Natural killer cell (primary cell): ENCODE data around the gene C20orf202. TPM values are rescaled to one million over a fixed set of nuclear protein-coding genes. Genes with fewer than 3 reads are reported as not detected.

ENCODE experiments used
- ATAC-seq, 3 donors: fragments of 150-1000 bp in 2 of 3; fragments of 200-7000 bp in 1 of 3; cut with Tn5 transposase; 1 replicate in 1 of 3; 2 replicates in 2 of 3; pipeline ENCODE4 v1.10.0; 2021; ENCODE audit warnings: mild to moderate bottlenecking in 2 of 3, moderate library complexity in 2 of 3
- DNase-seq, 2 donors: peaks; one replicate each; pipeline versions ENCODE4 v3.0.0 to v3.0.0-alpha.2; 2013 to 2021; ENCODE audit warnings: mixed read lengths in 1 of 2
- H3K27ac ChIP-seq: one replicate; pipeline ENCODE4 v1.5.1; 2013; ENCODE audit warnings: mild to moderate bottlenecking, low read length
- H3K27me3 ChIP-seq: one replicate; pipeline ENCODE4 v1.6.1; 2013; ENCODE audit warnings: low read length; ENCODE audit not compliant: control insufficient read depth, insufficient read depth
- H3K36me3 ChIP-seq: one replicate; pipeline ENCODE4 v1.6.1; 2013; ENCODE audit warnings: low read length; ENCODE audit not compliant: control insufficient read depth, insufficient read depth
- H3K4me1 ChIP-seq: one replicate; pipeline ENCODE4 v1.6.1; 2013; ENCODE audit warnings: low read length; ENCODE audit not compliant: control insufficient read depth, insufficient read depth
- H3K4me3 ChIP-seq: one replicate; pipeline ENCODE4 v1.5.1; 2013; ENCODE audit warnings: low read length
- H3K9me3 ChIP-seq: one replicate; pipeline ENCODE4 v1.6.1; 2013; ENCODE audit warnings: low read length; ENCODE audit not compliant: control insufficient read depth, insufficient read depth
- H3K27ac Mint-ChIP-seq, 2 donors: one replicate each; pipeline ENCODE4 v1.8.0; 2022; ENCODE audit warnings: mild to moderate bottlenecking in 2 of 2, mixed read lengths in 2 of 2, moderate library complexity in 1 of 2
- H3K27me3 Mint-ChIP-seq, 2 donors: one replicate each; pipeline ENCODE4 v1.8.0; 2022; ENCODE audit warnings: low read depth in 2 of 2, mixed read lengths in 2 of 2
- H3K36me3 Mint-ChIP-seq: one replicate; pipeline ENCODE4 v1.8.0; 2022; ENCODE audit warnings: mixed read lengths
- H3K4me1 Mint-ChIP-seq, 2 donors: one replicate each; pipeline ENCODE4 v1.8.0; 2022; ENCODE audit warnings: mixed read lengths in 2 of 2
- H3K4me3 Mint-ChIP-seq: one replicate; pipeline ENCODE4 v1.8.0; 2022; ENCODE audit warnings: mild to moderate bottlenecking, moderate library complexity, mixed read lengths
- H3K9me3 Mint-ChIP-seq, 2 donors: one replicate each; pipeline ENCODE4 v1.8.0; 2022; ENCODE audit warnings: mixed read lengths in 2 of 2
- WGBS: methylation state at CpG from one replicate; pipeline ENCODE4 v1.1.7; 2013; ENCODE audit warnings: missing lambda C conversion rate; ENCODE audit not compliant: insufficient coverage; 5-methylcytosine and 5-hydroxymethylcytosine counted together
- intact Hi-C: fragments of 100-400 bp; cut with micrococcal nuclease; formaldehyde crosslinking; loops from one replicate; pipeline ENCODE4 v1.14.2; 2022
- total RNA-seq, 4 donors: library from RNA; stranded (reverse); fragments of 120-200 nt in 1 of 4; gene quantifications; one replicate each; pipeline versions ENCODE4 v1.2.3 to v1.2.4, GENCODE V29; 2013 to 2022
- TF ChIP-seq, protein P1 (sequence below): fragments of 200-600 bp; IDR thresholded peaks from one replicate; pipeline ENCODE4 v1.8.0; 2022; ENCODE audit warnings: antibody characterized with exemption

C20orf202 gene
- total RNA-seq, 3 donors from 2014 or later (not counting 1 experiment from before 2014, with no cell fraction given): 0.16 to 0.75 (median 0.60) TPM

- H3K36me3 ChIP-seq: no peaks in the 10 kb centered on the region
- H3K4me1 Mint-ChIP-seq: peaks cover 0 to 17% of the 10 kb centered on the region in 2 donors
- no peak for ATAC-seq
- TF ChIP-seq, protein P1, sequence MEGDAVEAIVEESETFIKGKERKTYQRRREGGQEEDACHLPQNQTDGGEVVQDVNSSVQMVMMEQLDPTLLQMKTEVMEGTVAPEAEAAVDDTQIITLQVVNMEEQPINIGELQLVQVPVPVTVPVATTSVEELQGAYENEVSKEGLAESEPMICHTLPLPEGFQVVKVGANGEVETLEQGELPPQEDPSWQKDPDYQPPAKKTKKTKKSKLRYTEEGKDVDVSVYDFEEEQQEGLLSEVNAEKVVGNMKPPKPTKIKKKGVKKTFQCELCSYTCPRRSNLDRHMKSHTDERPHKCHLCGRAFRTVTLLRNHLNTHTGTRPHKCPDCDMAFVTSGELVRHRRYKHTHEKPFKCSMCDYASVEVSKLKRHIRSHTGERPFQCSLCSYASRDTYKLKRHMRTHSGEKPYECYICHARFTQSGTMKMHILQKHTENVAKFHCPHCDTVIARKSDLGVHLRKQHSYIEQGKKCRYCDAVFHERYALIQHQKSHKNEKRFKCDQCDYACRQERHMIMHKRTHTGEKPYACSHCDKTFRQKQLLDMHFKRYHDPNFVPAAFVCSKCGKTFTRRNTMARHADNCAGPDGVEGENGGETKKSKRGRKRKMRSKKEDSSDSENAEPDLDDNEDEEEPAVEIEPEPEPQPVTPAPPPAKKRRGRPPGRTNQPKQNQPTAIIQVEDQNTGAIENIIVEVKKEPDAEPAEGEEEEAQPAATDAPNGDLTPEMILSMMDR: no peak
- no peak overlapping the region for H3K4me3 Mint-ChIP-seq
- H3K27me3 ChIP-seq: no peaks in the 10 kb centered on the region
- WGBS: 59% methylated on average over 4 of the region's 4 CpGs
- no peaks in the 10 kb centered on the region for H3K36me3 Mint-ChIP-seq
- no peak overlapping the region for H3K4me3 ChIP-seq
- no peaks in the 10 kb centered on the region for H3K9me3 Mint-ChIP-seq
- no peak overlapping the region for H3K27ac ChIP-seq
- no peak overlapping the region for H3K27ac Mint-ChIP-seq
- no peak for DNase-seq
- intact Hi-C loops: no loop called here
- H3K4me1 ChIP-seq: no peaks in the 10 kb centered on the region
- peaks cover 18 to 21% of the 10 kb centered on the region in 2 donors for H3K27me3 Mint-ChIP-seq
- H3K9me3 ChIP-seq: no peaks in the 10 kb centered on the region
These were observed 21.1 kb upstream of the C20orf202 start for GRCh38 chr20:1182106-1182505.

DNA sequence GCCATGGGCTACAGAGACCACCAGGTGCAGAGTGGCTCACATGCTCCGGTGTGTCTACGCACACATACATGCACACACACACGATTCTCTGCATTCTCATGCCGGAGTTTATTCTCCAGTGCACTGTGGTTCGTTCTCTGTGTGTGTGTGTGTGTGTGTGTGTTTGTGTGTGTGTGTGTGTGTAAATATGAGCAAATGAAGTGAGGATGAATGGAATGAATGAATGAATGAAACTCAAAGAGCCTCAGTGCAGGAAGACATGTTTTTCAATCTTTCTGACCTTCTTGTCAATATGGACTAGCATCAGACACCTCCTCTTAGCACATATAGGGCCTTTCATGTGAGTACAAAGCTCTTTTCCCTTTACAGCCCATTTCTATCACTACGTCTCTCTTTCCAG, 20.1 kb upstream of the C20orf202 start:
- ATAC-seq: no peak
- H3K27me3 ChIP-seq: no peaks in the 10 kb centered on the region
- WGBS: 90% methylated on average over 6 of the region's 6 CpGs
- Mint-ChIP-seq H3K36me3 (no peaks in the 10 kb centered on the region), H3K27ac (no peak overlapping the region), H3K27me3 (peaks cover 18 to 21% of the 10 kb centered on the region in 2 donors), H3K4me1 (peaks cover 0 to 13% of the 10 kb centered on the region in 2 donors), H3K9me3 (no peaks in the 10 kb centered on the region), H3K4me3 (no peak overlapping the region)
- no peak overlapping the region for H3K4me3 ChIP-seq
- H3K27ac ChIP-seq: no peak overlapping the region
- TF ChIP-seq, protein P1: no peak
- H3K36me3 ChIP-seq: no peaks in the 10 kb centered on the region
- no peaks in the 10 kb centered on the region for H3K9me3 ChIP-seq
- no peak for DNase-seq
- H3K4me1 ChIP-seq: no peaks in the 10 kb centered on the region
- intact Hi-C loops: no loop called here

- no peaks in the 10 kb centered on the region for H3K9me3 Mint-ChIP-seq
- intact Hi-C loops: no loop called here
- Histone ChIP-seq H3K4me3 (no peak overlapping the region), H3K36me3 (no peaks in the 10 kb centered on the region), H3K27me3 (no peaks in the 10 kb centered on the region), H3K4me1 (no peaks in the 10 kb centered on the region), H3K9me3 (no peaks in the 10 kb centered on the region), H3K27ac (no peak overlapping the region)
- DNase-seq: no peak
- peaks cover 0 to 13% of the 10 kb centered on the region in 2 donors for H3K4me1 Mint-ChIP-seq
- H3K27ac Mint-ChIP-seq: no peak overlapping the region
- no peaks in the 10 kb centered on the region for H3K36me3 Mint-ChIP-seq
- peak overlapping the region; percentile 66 for H3K4me3 Mint-ChIP-seq
- 45% methylated on average over 13 of the region's 13 CpGs for WGBS
- peaks cover 18 to 21% of the 10 kb centered on the region in 2 donors for H3K27me3 Mint-ChIP-seq
- TF ChIP-seq, protein P1: no peak
- no peak for ATAC-seq
These were observed 19.0 kb upstream of the C20orf202 start for GRCh38 chr20:1184260-1184637.

GRCh38 chr20:1184638-1185315, 18.5 kb upstream of the C20orf202 start, which contains the start of gene TMEM74B:
Gene TMEM74B (minus strand): TSS chr20:1184981. CDS start chr20:1183801, 1,180 bp downstream.
- intact Hi-C loops: no loop called here
- TF ChIP-seq, protein P1: no peak
- no peaks in the 10 kb centered on the region for H3K36me3 ChIP-seq
- H3K4me1 ChIP-seq: no peaks in the 10 kb centered on the region
- peaks cover 21% of the 10 kb centered on the region in 2 donors for H3K27me3 Mint-ChIP-seq
- H3K4me1 Mint-ChIP-seq: peaks cover 0 to 13% of the 10 kb centered on the region in 2 donors
- H3K27ac Mint-ChIP-seq: no peak within 1 kb of the TSS
- no peak within 1 kb of the TSS for H3K27ac ChIP-seq
- H3K9me3 ChIP-seq: no peaks in the 10 kb centered on the region
- WGBS: 3% methylated on average over 76 of the region's 76 CpGs
- ATAC-seq: peak in 1 of 3 donors; percentile 13
- H3K4me3 Mint-ChIP-seq: peak within 1 kb of the TSS; percentile 70
- no peaks in the 10 kb centered on the region for H3K9me3 Mint-ChIP-seq
- peak in 1 of 2 donors; percentile 7 for DNase-seq
- no peaks in the 10 kb centered on the region for H3K27me3 ChIP-seq
- no peaks in the 10 kb centered on the region for H3K36me3 Mint-ChIP-seq
- H3K4me3 ChIP-seq: no peak within 1 kb of the TSS
